A549 treated with DMSO at 1 μM for 4 hours (cell line): ENCODE data around the gene ZNF664. TPM values are rescaled to one million over a fixed set of nuclear protein-coding genes. Genes with fewer than 3 reads are reported as not detected.

Experiments used
- total RNA-seq: library from RNA; stranded (reverse); fragments of 200-300 nt; extraction: Qiagen RNA extraction; gene quantifications from 5 replicates; pipeline ENCODE4 v1.2.3, GENCODE V29; 2022; ENCODE audit warnings: low read depth

The ZNF664 gene
- 55.9 to 71.9 TPM (median 68.2 TPM) in 5 replicates for total RNA-seq

DNA sequence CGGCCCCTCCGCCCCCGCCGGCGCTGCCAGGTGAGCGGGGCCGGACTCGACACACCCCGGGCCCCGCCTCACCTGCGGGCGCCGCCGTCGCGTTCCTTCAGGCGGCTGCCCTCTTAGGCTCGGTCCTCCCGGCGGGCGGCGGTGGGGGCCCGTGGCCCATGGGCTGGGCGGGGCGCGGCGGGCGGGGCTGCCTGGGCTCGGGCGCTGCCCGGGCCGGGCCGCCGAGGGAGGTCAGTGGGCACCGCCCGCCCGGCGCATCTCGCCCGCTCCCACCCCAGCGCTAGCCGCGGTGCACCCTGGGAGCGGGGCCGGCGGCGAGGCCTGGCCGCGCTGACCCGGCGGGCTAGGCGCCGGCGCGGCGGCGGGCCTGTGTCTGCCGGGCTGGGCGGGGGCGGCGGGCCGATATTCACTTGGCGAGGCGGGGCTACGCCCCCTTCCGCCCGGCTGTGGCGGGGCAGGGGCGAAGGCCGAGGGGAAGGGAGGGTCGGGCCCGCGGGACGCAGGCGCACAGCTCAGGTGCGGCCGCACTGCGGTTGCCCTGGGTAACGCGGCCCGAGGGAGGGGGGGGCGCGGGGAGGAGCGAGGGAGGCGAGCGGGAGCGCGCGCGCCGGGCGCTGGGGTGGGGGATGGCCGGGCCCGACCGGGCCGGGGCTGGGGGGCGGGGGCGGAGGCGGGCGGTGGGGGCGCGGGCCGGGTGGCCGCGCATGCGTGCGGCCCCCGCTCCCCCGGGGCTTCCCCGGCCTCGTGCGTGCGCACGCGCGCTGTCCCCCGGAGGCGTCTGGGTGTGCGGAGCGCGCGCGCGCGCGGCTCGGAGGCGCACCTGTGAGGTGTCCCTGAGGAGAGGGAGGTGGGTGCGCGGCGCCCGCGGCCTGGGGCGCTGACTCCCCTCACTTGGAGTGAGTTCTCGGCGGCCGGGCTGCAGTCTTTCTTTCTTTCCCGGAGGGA lies at the start of gene ZNF664, which contains the start of gene CCDC92:
ZNF664 (plus strand) TSS at position 759 of the 945 bp plus-strand sequence. CDS start 38,930 bp downstream, outside the sequence.
CCDC92 (minus strand) TSS at position 375 of the 945 bp plus-strand sequence. CDS start 28,526 bp downstream, outside the sequence.

Other genes with a start within 250 kb of the ZNF664 start
- 0.11 to 0.42 TPM (median 0.29 TPM) in 5 replicates for gene DNAH10, start 210.9 kb upstream of the ZNF664 start, total RNA-seq
- 18.8 to 24.6 TPM (median 23.4 TPM) in 5 replicates for gene CCDC92, start 384 bp upstream of the ZNF664 start, total RNA-seq